Panc1 (cell line): ENCODE results near the gene NBEAL1. TPM values are rescaled to one million over a fixed set of nuclear protein-coding genes. Genes with fewer than 3 reads are reported as not detected.

ENCODE experiments used
- ATAC-seq: fragments of 200-7000 bp; cut with Tn5 transposase; 2 replicates; pipeline ENCODE4 v1.9.1; 2020; ENCODE audit warnings: mild to moderate bottlenecking, moderate library complexity
- BruUV-seq: library from RNA; stranded (reverse); fragments of 400-500 nt; replicated peaks from 2 replicates; lab custom pipeline; 2021; lab: Mats Ljungman, UMichigan
- CTCF ChIA-PET: fragments of 300-600 bp; sonication (Branson Sonifier 250); formaldehyde crosslinking; loops from one replicate; lab custom pipeline; 2022; ENCODE audit warnings: antibody characterized with exemption; lab: Charles Lee
- POLR2A ChIA-PET: fragments of 300-600 bp; sonication (Branson Sonifier 250); formaldehyde crosslinking; loops from one replicate; lab custom pipeline; 2022; ENCODE audit warnings: antibody characterized with exemption; lab: Charles Lee
- DNase-seq: peaks from one replicate; pipeline ENCODE4 v3.0.0-alpha.2; 2010; ENCODE audit warnings: low read depth, low spot score
- H3K27ac ChIP-seq: 2 replicates; pipeline ENCODE4 v1.5.1; 2011; ENCODE audit warnings: mild to moderate bottlenecking, low read length, inconsistent platforms
- H3K27me3 ChIP-seq: fragments of 200-500 bp; sonication (Bioruptor generic); 2 replicates; pipeline ENCODE4 v1.6.0; 2014; ENCODE audit warnings: low read length, inconsistent platforms; ENCODE audit not compliant: control insufficient read depth, insufficient read depth
- H3K36me3 ChIP-seq: fragments of 200-500 bp; sonication (Bioruptor generic); 2 replicates; pipeline ENCODE4 v1.5.1; 2014; ENCODE audit warnings: inconsistent platforms, mild to moderate bottlenecking, low read length, moderate library complexity; ENCODE audit not compliant: control insufficient read depth, insufficient read depth
- H3K4me1 ChIP-seq: 2 replicates; pipeline ENCODE4 v1.5.1; 2011; ENCODE audit warnings: inconsistent platforms, mild to moderate bottlenecking, low read length, moderate library complexity; ENCODE audit not compliant: control insufficient read depth, insufficient read depth
- H3K4me3 ChIP-seq, 2 experiments: 2 replicates each; pipeline ENCODE4 v1.5.1; 2011 to 2012; ENCODE audit warnings: low read depth in 2 of 2, low read length in 2 of 2, mild to moderate bottlenecking in 2 of 2, inconsistent platforms in 1 of 2, moderate library complexity in 1 of 2
- H3K9me3 ChIP-seq: fragments of 200-500 bp; sonication (Bioruptor generic); 2 replicates; pipeline ENCODE4 v1.5.1; 2014; ENCODE audit warnings: low read depth, mild to moderate bottlenecking, inconsistent platforms, low read length, moderate library complexity; ENCODE audit not compliant: control insufficient read depth, insufficient read depth
- POLR2AphosphoS5 ChIP-seq: IDR thresholded peaks from 2 replicates; pipeline ENCODE4 v1.6.1; 2012; ENCODE audit warnings: mild to moderate bottlenecking, low read depth, low read length, moderate library complexity
- SIN3A ChIP-seq: IDR thresholded peaks from 2 replicates; pipeline ENCODE4 v1.6.1; 2012; ENCODE audit warnings: low read depth, mild to moderate bottlenecking, low read length, moderate library complexity, borderline replicate concordance; ENCODE audit not compliant: insufficient read depth
- TCF7L2 ChIP-seq: IDR thresholded peaks from 2 replicates; pipeline ENCODE4 v1.6.1; 2011; ENCODE audit warnings: mild to moderate bottlenecking, low read depth, low read length, inconsistent platforms
- in situ Hi-C: cut with HindIII; loops from 2 replicates; pipeline ENCODE4 v1.10.0; 2016; ENCODE audit warnings: low sequenced_read_pairs, low pct_unique_long_range_greater_than_20kb
- intact Hi-C: fragments of 100-400 bp; cut with micrococcal nuclease; formaldehyde crosslinking; loops from one replicate; pipeline ENCODE4 v1.10.0; 2022; ENCODE audit not compliant: unreplicated experiment
- total RNA-seq: library from RNA; stranded (reverse); gene quantifications from one replicate; pipeline ENCODE4 v1.2.1, GENCODE V29; 2021; ENCODE audit not compliant: unreplicated experiment
- TF ChIP-seq, protein P1 (sequence below): fragments of 450-650 bp; IDR thresholded peaks from 2 replicates; pipeline ENCODE4 v1.5.1; 2017; ENCODE audit warnings: mild to moderate bottlenecking
- TF ChIP-seq, protein P2 (sequence below), 2 experiments: IDR thresholded peaks; 2 replicates each; pipeline ENCODE4 v1.6.1; 2011 to 2012; ENCODE audit warnings: low read depth in 2 of 2, control low read depth in 1 of 2, low read length in 1 of 2, mild to moderate bottlenecking in 1 of 2, moderate library complexity in 1 of 2; ENCODE audit not compliant: insufficient read depth in 1 of 2

NBEAL1 gene
- total RNA-seq, 1 experiment from 2014 or later: 26.1 TPM

- POLR2A ChIA-PET: no interaction called here
Observed at GRCh38 chr2:203022751-203023150, 8.1 kb downstream of the NBEAL1 start.

GRCh38 chr2:203025592-203025991 lies 10.9 kb downstream of the NBEAL1 start:
- H3K27me3 ChIP-seq: no peaks in the 10 kb centered on the region
- no peaks in the 10 kb centered on the region for H3K9me3 ChIP-seq
- no peak for TF ChIP-seq SIN3A
- TF ChIP-seq, protein P1, sequence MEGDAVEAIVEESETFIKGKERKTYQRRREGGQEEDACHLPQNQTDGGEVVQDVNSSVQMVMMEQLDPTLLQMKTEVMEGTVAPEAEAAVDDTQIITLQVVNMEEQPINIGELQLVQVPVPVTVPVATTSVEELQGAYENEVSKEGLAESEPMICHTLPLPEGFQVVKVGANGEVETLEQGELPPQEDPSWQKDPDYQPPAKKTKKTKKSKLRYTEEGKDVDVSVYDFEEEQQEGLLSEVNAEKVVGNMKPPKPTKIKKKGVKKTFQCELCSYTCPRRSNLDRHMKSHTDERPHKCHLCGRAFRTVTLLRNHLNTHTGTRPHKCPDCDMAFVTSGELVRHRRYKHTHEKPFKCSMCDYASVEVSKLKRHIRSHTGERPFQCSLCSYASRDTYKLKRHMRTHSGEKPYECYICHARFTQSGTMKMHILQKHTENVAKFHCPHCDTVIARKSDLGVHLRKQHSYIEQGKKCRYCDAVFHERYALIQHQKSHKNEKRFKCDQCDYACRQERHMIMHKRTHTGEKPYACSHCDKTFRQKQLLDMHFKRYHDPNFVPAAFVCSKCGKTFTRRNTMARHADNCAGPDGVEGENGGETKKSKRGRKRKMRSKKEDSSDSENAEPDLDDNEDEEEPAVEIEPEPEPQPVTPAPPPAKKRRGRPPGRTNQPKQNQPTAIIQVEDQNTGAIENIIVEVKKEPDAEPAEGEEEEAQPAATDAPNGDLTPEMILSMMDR: no peak
- no peak for TF ChIP-seq POLR2AphosphoS5
- no peak for TF ChIP-seq TCF7L2
- TF ChIP-seq, protein P2, sequence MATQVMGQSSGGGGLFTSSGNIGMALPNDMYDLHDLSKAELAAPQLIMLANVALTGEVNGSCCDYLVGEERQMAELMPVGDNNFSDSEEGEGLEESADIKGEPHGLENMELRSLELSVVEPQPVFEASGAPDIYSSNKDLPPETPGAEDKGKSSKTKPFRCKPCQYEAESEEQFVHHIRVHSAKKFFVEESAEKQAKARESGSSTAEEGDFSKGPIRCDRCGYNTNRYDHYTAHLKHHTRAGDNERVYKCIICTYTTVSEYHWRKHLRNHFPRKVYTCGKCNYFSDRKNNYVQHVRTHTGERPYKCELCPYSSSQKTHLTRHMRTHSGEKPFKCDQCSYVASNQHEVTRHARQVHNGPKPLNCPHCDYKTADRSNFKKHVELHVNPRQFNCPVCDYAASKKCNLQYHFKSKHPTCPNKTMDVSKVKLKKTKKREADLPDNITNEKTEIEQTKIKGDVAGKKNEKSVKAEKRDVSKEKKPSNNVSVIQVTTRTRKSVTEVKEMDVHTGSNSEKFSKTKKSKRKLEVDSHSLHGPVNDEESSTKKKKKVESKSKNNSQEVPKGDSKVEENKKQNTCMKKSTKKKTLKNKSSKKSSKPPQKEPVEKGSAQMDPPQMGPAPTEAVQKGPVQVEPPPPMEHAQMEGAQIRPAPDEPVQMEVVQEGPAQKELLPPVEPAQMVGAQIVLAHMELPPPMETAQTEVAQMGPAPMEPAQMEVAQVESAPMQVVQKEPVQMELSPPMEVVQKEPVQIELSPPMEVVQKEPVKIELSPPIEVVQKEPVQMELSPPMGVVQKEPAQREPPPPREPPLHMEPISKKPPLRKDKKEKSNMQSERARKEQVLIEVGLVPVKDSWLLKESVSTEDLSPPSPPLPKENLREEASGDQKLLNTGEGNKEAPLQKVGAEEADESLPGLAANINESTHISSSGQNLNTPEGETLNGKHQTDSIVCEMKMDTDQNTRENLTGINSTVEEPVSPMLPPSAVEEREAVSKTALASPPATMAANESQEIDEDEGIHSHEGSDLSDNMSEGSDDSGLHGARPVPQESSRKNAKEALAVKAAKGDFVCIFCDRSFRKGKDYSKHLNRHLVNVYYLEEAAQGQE (IDR thresholded peaks at IDR 0.05; ENCODE audit: insufficient read depth in 1 of 2, low read depth in 2 of 2, low read length in 1 of 2): no peak
- no TSS peak for BruUV-seq
- in situ Hi-C loops: no loop called here
- ATAC-seq (no peak), DNase-seq (no peak)
- H3K4me1 ChIP-seq: no peaks in the 10 kb centered on the region
- intact Hi-C loops: no loop called here
- no peaks in the 10 kb centered on the region for H3K36me3 ChIP-seq
- CTCF ChIA-PET: no interaction called here
- H3K27ac ChIP-seq: no peak overlapping the region
- POLR2A ChIA-PET: no interaction called here
- no peak overlapping the region for H3K4me3 ChIP-seq

More at GRCh38 chr2:203022751-203023150, 8.1 kb downstream of the NBEAL1 start:
- TF ChIP-seq, protein P1: no peak
- TF ChIP-seq TCF7L2 (no peak), POLR2AphosphoS5 (no peak), SIN3A (no peak)
- TF ChIP-seq, protein P2 (IDR thresholded peaks at IDR 0.05; ENCODE audit: insufficient read depth in 1 of 2, low read depth in 2 of 2, low read length in 1 of 2): no peak
- BruUV-seq: no TSS peak
- in situ Hi-C loops (no loop called here), intact Hi-C loops (no loop called here)
- Histone ChIP-seq H3K9me3 (no peaks in the 10 kb centered on the region), H3K4me1 (peaks cover 14% of the 10 kb centered on the region), H3K4me3 (no peak overlapping the region), H3K27me3 (no peaks in the 10 kb centered on the region), H3K27ac (no peak overlapping the region), H3K36me3 (no peaks in the 10 kb centered on the region; the same call in 1 of the 2 replicates)
- ATAC-seq (no peak), DNase-seq (no peak)
- CTCF ChIA-PET: no interaction called here
